Measurements from ENCODE around the gene SKA1. TPM values are rescaled to one million over a fixed set of nuclear protein-coding genes. Genes with fewer than 3 reads are reported as not detected.

Gene SKA1
- total RNA-seq, 4 donors from 2014 or later: 0.13 to 0.77 TPM; not detected in 2

- TF ChIP-seq CTCF (IDR thresholded peaks at IDR 0.05) (no peak), POLR2AphosphoS5 (IDR thresholded peaks at IDR 0.05) (no peak), EP300 (IDR thresholded peaks at IDR 0.05) (no peak), POLR2A (IDR thresholded peaks at IDR 0.05) (no peak)
- Histone ChIP-seq H3K27ac (no peak overlapping the region), H3K9me3 (no peaks in the 10 kb centered on the region), H3K4me1 (no peaks in the 10 kb centered on the region), H3K4me3 (no peak overlapping the region), H3K36me3 (no peaks in the 10 kb centered on the region), H3K27me3 (no peaks in the 10 kb centered on the region)
- 54 to 56% methylated on average over 4 of the region's 4 CpGs for WGBS, 2 donors (ENCODE audit: low coverage in 1 of 2)
- ATAC-seq: no peak
These were observed 66.2 kb downstream of the SKA1 start for GRCh38 chr18:50441016-50441415.

- Histone ChIP-seq H3K27me3 (no peaks in the 10 kb centered on the region), H3K36me3 (no peaks in the 10 kb centered on the region), H3K9me3 (no peaks in the 10 kb centered on the region), H3K4me3 (no peak overlapping the region), H3K4me1 (no peaks in the 10 kb centered on the region), H3K27ac (no peak overlapping the region)
- WGBS, 2 donors (ENCODE audit: low coverage in 1 of 2): 14 to 17% methylated on average over 1 of the region's 1 CpG
- no peak for ATAC-seq
- no peak for TF ChIP-seq CTCF (IDR thresholded peaks at IDR 0.05)
- no peak for TF ChIP-seq POLR2A (IDR thresholded peaks at IDR 0.05)
- no peak for TF ChIP-seq EP300 (IDR thresholded peaks at IDR 0.05)
- no peak for TF ChIP-seq POLR2AphosphoS5 (IDR thresholded peaks at IDR 0.05)
These were observed 66.7 kb downstream of the SKA1 start for GRCh38 chr18:50441501-50441900.

Other genes starting within 250 kb of the SKA1 start
- gene MYO5B, start 179.9 kb upstream of the SKA1 start, total RNA-seq: 10 to 100 TPM in 1 of 4 donors, 1 to 10 TPM in 3; 1.9 to 18.3 (median 4.4) TPM
- under 1 TPM in 1 of 4 donors, not detected in 3; 0.45 TPM for gene CFAP53, start 108.6 kb upstream of the SKA1 start, total RNA-seq
- 10 to 100 TPM; 71.1 to 91.0 (median 82.2) TPM for gene MBD1, start 93.5 kb upstream of the SKA1 start, total RNA-seq
- 10 to 100 TPM; 44.4 to 54.9 (median 51.5) TPM for gene CXXC1, start 87.4 kb upstream of the SKA1 start, total RNA-seq
- gene MAPK4, start 185.0 kb downstream of the SKA1 start, total RNA-seq: 10 to 100 TPM in 2 of 4 donors, 1 to 10 TPM in 2; 9.3 to 13.7 (median 10.6) TPM

All from gastroesophageal sphincter (tissue), 4 donors.